GM23338 (cell line): ENCODE data around the gene DDRGK1. TPM values are rescaled to one million over a fixed set of nuclear protein-coding genes. Genes with fewer than 3 reads are reported as not detected.

Experiments
- ATAC-seq: fragments of 200-7000 bp; cut with Tn5 transposase; 3 replicates; pipeline ENCODE4 v1.9.1; 2020
- DNase-seq: peaks from one replicate; pipeline ENCODE4 v3.0.0-alpha.2; 2015; ENCODE audit warnings: low spot score
- H2AFZ ChIP-seq: fragments of 200-600 bp; sonication (generic); 2 replicates; pipeline ENCODE4 v1.8.0; 2016; ENCODE audit warnings: antibody characterized with exemption, mild to moderate bottlenecking, moderate library complexity
- H3F3A ChIP-seq: fragments of 200-600 bp; sonication (generic); replicated peaks from 2 replicates; pipeline ENCODE4 v1.8.0; 2017; ENCODE audit warnings: antibody characterized with exemption, mixed run types, low read depth
- H3K27ac ChIP-seq: fragments of 200-600 bp; sonication (generic); 2 replicates; pipeline ENCODE4 v1.6.1; 2016; ENCODE audit warnings: low read depth
- H3K27me3 ChIP-seq: fragments of 200-600 bp; sonication (generic); 2 replicates; pipeline ENCODE4 v1.8.0; 2016; ENCODE audit warnings: mild to moderate bottlenecking, mixed run types, moderate library complexity; ENCODE audit not compliant: insufficient read depth
- H3K36me3 ChIP-seq: fragments of 200-600 bp; sonication (generic); 2 replicates; pipeline ENCODE4 v1.8.0; 2016; ENCODE audit warnings: mild to moderate bottlenecking; ENCODE audit not compliant: insufficient read depth
- H3K4me1 ChIP-seq: fragments of 200-600 bp; sonication (generic); 2 replicates; pipeline ENCODE4 v1.8.0; 2016; ENCODE audit warnings: mild to moderate bottlenecking, moderate library complexity; ENCODE audit not compliant: insufficient read depth
- H3K4me2 ChIP-seq: fragments of 200-600 bp; sonication (generic); 2 replicates; pipeline ENCODE4 v1.7.1; 2017; ENCODE audit warnings: mixed run types
- H3K4me3 ChIP-seq: fragments of 200-600 bp; sonication (generic); 2 replicates; pipeline ENCODE4 v1.6.1; 2016; ENCODE audit warnings: mixed run types
- H3K79me2 ChIP-seq: fragments of 200-600 bp; sonication (generic); replicated peaks from 2 replicates; pipeline ENCODE4 v1.8.0; 2017; ENCODE audit warnings: mild to moderate bottlenecking; ENCODE audit not compliant: insufficient read depth
- H3K9me2 ChIP-seq: fragments of 200-600 bp; sonication (generic); 2 replicates; pipeline ENCODE4 v1.8.0; 2017; ENCODE audit not compliant: insufficient read depth
- H4K20me1 ChIP-seq: fragments of 200-600 bp; sonication (generic); replicated peaks from 2 replicates; pipeline ENCODE4 v1.8.0; 2017; ENCODE audit warnings: mild to moderate bottlenecking; ENCODE audit not compliant: insufficient read depth
- H3K27ac Mint-ChIP-seq: 2 replicates; pipeline ENCODE4 v1.8.0; 2020; ENCODE audit warnings: inconsistent platforms, mild to moderate bottlenecking, moderate library complexity, mixed read lengths
- H3K27me3 Mint-ChIP-seq: 3 replicates; pipeline ENCODE4 v1.8.0; 2022; ENCODE audit warnings: low read depth, mild to moderate bottlenecking, moderate library complexity, mixed read lengths, inconsistent platforms; ENCODE audit not compliant: insufficient read depth, poor library complexity
- H3K36me3 Mint-ChIP-seq: 3 replicates; pipeline ENCODE4 v1.8.0; 2021; ENCODE audit warnings: low read depth, mild to moderate bottlenecking, inconsistent platforms, moderate library complexity, mixed read lengths
- H3K4me1 Mint-ChIP-seq: 3 replicates; pipeline ENCODE4 v1.8.0; 2020; ENCODE audit warnings: mild to moderate bottlenecking, inconsistent platforms, mixed read lengths
- H3K4me3 Mint-ChIP-seq: 3 replicates; pipeline ENCODE4 v1.8.0; 2021; ENCODE audit warnings: moderate library complexity, mild to moderate bottlenecking, inconsistent platforms, mixed read lengths
- H3K9me3 Mint-ChIP-seq: 3 replicates; pipeline ENCODE4 v1.8.0; 2020; ENCODE audit warnings: moderate library complexity, mild to moderate bottlenecking, inconsistent platforms, mixed read lengths
- CREB1 ChIP-seq: fragments of 250-450 bp; sonication (Bioruptor Pico); IDR thresholded peaks from 2 replicates; pipeline ENCODE4 v1.5.0; 2020; ENCODE audit warnings: low read depth, mild to moderate bottlenecking, moderate library complexity
- EZH2 ChIP-seq: fragments of 200-600 bp; sonication (generic); IDR thresholded peaks from one replicate; pipeline ENCODE4 v1.8.0; 2017; ENCODE audit warnings: antibody characterized with exemption, mild to moderate bottlenecking, low read depth; ENCODE audit not compliant: unreplicated experiment
- EZH2phosphoT487 ChIP-seq: fragments of 200-600 bp; sonication (generic); IDR thresholded peaks from one replicate; pipeline ENCODE4 v1.8.1; 2018; ENCODE audit warnings: antibody characterized with exemption; ENCODE audit not compliant: unreplicated experiment
- JUNB ChIP-seq: IDR thresholded peaks from one replicate; pipeline ENCODE4 v1.6.1; 2016; ENCODE audit warnings: antibody characterized with exemption; ENCODE audit not compliant: unreplicated experiment
- NANOG ChIP-seq: IDR thresholded peaks from 2 replicates; pipeline ENCODE4 v1.6.1; 2016; ENCODE audit warnings: antibody characterized with exemption, borderline replicate concordance
- POLR2AphosphoS5 ChIP-seq: IDR thresholded peaks from 2 replicates; pipeline ENCODE4 v1.6.1; 2016; ENCODE audit warnings: antibody characterized with exemption, low read depth
- STAT1 ChIP-seq: IDR thresholded peaks from one replicate; pipeline ENCODE4 v1.6.1; 2016; ENCODE audit warnings: antibody characterized with exemption; ENCODE audit not compliant: unreplicated experiment
- ZNF114 ChIP-seq: fragments of 250-450 bp; sonication (Bioruptor Pico); IDR thresholded peaks from 2 replicates; pipeline ENCODE4 v1.5.0; 2020; ENCODE audit warnings: mild to moderate bottlenecking, moderate library complexity
- ZNF331 ChIP-seq: fragments of 250-450 bp; sonication (Bioruptor Pico); IDR thresholded peaks from 2 replicates; pipeline ENCODE4 v1.5.0; 2020; ENCODE audit warnings: low read depth, mild to moderate bottlenecking, moderate library complexity
- ZNF462 ChIP-seq: fragments of 250-450 bp; sonication (Bioruptor Pico); IDR thresholded peaks from 2 replicates; pipeline ENCODE4 v1.5.0; 2020; ENCODE audit warnings: mild to moderate bottlenecking, moderate library complexity
- polyA plus RNA-seq: library from polyadenylated mRNA; unstranded; fragments of >200 nt; fragmentation: Nextera tagmentation; extraction: Ambion mirVana; gene quantifications from 2 replicates; pipeline ENCODE4 v1.2.1, GENCODE V29; 2016
- total RNA-seq: library from RNA; depleted of rRNA; stranded (reverse); fragments of >200 nt; shearing (Covaris generic); gene quantifications from 2 replicates; pipeline ENCODE4 v1.2.3, GENCODE V29; 2014
- TF ChIP-seq, protein P1 (sequence below), 2 experiments: fragments of 200-600 bp in 1 of 2; sonication (generic) in 1 of 2; conservative IDR thresholded peaks; 2 replicates each; pipeline versions ENCODE4 v1.5.1 to v1.6.1; 2016 to 2017; ENCODE audit warnings: antibody characterized with exemption in 2 of 2, low read depth in 2 of 2, mild to moderate bottlenecking in 2 of 2, moderate library complexity in 1 of 2
- TF ChIP-seq, protein P2 (sequence below): IDR thresholded peaks from 2 replicates; pipeline ENCODE4 v1.6.1; 2016; ENCODE audit warnings: antibody characterized with exemption
- TF ChIP-seq, protein P3 (sequence below): IDR thresholded peaks from one replicate; pipeline ENCODE4 v1.6.1; 2018; ENCODE audit warnings: antibody characterized with exemption; ENCODE audit not compliant: unreplicated experiment

Gene DDRGK1
- total and polyA plus RNA-seq, 2 experiments from 2014 or later: 44.0 to 45.5 TPM

DNA sequence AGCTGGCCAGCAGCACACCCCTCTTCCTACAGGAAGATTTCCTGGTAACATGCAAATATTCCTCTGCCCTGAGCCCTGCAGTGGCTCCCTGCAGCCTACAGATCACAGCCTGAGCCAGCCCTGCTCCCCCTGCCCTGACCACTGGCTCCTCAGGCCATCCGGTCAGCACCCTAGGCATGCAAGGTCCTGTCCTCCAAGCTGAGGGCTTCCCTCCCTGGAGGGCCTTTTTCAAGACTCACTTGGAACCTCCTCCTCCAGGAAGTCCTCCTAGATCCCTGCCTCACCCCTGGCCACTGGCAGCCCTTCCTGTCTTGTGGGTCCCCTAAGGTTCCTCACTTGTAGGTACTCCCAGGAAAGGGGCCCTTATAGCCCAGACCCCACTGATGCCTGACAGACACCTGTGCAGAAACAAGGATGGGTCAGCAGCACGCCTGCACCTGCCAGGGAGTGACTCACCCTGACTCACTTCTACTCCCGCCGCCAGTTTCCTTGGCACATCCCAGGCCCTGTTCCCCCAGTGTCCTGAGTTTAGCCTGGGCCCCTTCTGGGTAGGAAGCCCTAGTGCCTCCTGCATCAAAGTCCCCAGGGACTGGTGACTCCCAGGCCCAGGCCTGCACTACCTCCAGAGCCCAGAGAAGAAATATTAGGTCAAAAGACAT lies 31.3 kb upstream of the DDRGK1 start:
- Histone ChIP-seq H2AFZ (no peak overlapping the region), H3K36me3 (no peaks in the 10 kb centered on the region), H4K20me1 (no peaks in the 10 kb centered on the region), H3F3A (0 out of 2 replicates have a peak, but pooled peaks cover 6% of the 10 kb centered on the region), H3K27ac (no peak overlapping the region), H3K4me2 (no peak overlapping the region), H3K4me3 (no peak overlapping the region), H3K79me2 (no peaks in the 10 kb centered on the region), H3K27me3 (peaks cover 33% of the 10 kb centered on the region), H3K4me1 (no peaks in the 10 kb centered on the region; the same call in 1 of the 2 replicates), H3K9me2 (no peaks in the 10 kb centered on the region)
- DNase-seq (no peak), ATAC-seq (no peak)
- Mint-ChIP-seq H3K9me3 (no peaks in the 10 kb centered on the region), H3K36me3 (peaks cover 11% of the 10 kb centered on the region; the same call in 2 of the 3 replicates), H3K4me3 (no peak overlapping the region), H3K27me3 (peaks cover 44% of the 10 kb centered on the region), H3K4me1 (peaks cover 10% of the 10 kb centered on the region; the same call in 2 of the 3 replicates), H3K27ac (no peak overlapping the region)
- TF ChIP-seq, protein P1, sequence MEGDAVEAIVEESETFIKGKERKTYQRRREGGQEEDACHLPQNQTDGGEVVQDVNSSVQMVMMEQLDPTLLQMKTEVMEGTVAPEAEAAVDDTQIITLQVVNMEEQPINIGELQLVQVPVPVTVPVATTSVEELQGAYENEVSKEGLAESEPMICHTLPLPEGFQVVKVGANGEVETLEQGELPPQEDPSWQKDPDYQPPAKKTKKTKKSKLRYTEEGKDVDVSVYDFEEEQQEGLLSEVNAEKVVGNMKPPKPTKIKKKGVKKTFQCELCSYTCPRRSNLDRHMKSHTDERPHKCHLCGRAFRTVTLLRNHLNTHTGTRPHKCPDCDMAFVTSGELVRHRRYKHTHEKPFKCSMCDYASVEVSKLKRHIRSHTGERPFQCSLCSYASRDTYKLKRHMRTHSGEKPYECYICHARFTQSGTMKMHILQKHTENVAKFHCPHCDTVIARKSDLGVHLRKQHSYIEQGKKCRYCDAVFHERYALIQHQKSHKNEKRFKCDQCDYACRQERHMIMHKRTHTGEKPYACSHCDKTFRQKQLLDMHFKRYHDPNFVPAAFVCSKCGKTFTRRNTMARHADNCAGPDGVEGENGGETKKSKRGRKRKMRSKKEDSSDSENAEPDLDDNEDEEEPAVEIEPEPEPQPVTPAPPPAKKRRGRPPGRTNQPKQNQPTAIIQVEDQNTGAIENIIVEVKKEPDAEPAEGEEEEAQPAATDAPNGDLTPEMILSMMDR (conservative IDR thresholded peaks at IDR 0.05; ENCODE audit: low read depth in 2 of 2): no peak
- TF ChIP-seq JUNB (no peak), EZH2 (no peak), POLR2AphosphoS5 (no peak), ZNF114 (no peak), ZNF462 (CRISPR knock-in tag) (no peak), CREB1 (CRISPR knock-in tag) (no peak), NANOG (no peak), EZH2phosphoT487 (no peak), ZNF331 (no peak), STAT1 (no peak)
- TF ChIP-seq, protein P2, sequence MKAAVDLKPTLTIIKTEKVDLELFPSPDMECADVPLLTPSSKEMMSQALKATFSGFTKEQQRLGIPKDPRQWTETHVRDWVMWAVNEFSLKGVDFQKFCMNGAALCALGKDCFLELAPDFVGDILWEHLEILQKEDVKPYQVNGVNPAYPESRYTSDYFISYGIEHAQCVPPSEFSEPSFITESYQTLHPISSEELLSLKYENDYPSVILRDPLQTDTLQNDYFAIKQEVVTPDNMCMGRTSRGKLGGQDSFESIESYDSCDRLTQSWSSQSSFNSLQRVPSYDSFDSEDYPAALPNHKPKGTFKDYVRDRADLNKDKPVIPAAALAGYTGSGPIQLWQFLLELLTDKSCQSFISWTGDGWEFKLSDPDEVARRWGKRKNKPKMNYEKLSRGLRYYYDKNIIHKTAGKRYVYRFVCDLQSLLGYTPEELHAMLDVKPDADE: no peak
- TF ChIP-seq, protein P3, sequence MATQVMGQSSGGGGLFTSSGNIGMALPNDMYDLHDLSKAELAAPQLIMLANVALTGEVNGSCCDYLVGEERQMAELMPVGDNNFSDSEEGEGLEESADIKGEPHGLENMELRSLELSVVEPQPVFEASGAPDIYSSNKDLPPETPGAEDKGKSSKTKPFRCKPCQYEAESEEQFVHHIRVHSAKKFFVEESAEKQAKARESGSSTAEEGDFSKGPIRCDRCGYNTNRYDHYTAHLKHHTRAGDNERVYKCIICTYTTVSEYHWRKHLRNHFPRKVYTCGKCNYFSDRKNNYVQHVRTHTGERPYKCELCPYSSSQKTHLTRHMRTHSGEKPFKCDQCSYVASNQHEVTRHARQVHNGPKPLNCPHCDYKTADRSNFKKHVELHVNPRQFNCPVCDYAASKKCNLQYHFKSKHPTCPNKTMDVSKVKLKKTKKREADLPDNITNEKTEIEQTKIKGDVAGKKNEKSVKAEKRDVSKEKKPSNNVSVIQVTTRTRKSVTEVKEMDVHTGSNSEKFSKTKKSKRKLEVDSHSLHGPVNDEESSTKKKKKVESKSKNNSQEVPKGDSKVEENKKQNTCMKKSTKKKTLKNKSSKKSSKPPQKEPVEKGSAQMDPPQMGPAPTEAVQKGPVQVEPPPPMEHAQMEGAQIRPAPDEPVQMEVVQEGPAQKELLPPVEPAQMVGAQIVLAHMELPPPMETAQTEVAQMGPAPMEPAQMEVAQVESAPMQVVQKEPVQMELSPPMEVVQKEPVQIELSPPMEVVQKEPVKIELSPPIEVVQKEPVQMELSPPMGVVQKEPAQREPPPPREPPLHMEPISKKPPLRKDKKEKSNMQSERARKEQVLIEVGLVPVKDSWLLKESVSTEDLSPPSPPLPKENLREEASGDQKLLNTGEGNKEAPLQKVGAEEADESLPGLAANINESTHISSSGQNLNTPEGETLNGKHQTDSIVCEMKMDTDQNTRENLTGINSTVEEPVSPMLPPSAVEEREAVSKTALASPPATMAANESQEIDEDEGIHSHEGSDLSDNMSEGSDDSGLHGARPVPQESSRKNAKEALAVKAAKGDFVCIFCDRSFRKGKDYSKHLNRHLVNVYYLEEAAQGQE: no peak
